Lower leg skin (tissue), 3 donors: ENCODE data around the gene TSHZ2.

Experiments used
- CTCF ChIP-seq, 3 donors: fragments of 450-650 bp; IDR thresholded peaks; one replicate each; pipeline ENCODE4 v1.5.1; 2016; ENCODE audit warnings: antibody characterized with exemption in 3 of 3, mild to moderate bottlenecking in 3 of 3, moderate library complexity in 2 of 3
- POLR2A ChIP-seq, 2 donors: fragments of 450-650 bp; IDR thresholded peaks; one replicate each; pipeline ENCODE4 v1.6.1; 2016 to 2017; ENCODE audit warnings: antibody characterized with exemption in 2 of 2, mild to moderate bottlenecking in 1 of 2, moderate library complexity in 1 of 2

- no peak for TF ChIP-seq POLR2A (IDR thresholded peaks at IDR 0.05)
- TF ChIP-seq CTCF (IDR thresholded peaks at IDR 0.05): no peak
Measured at GRCh38 chr20:53264604-53265003, 292.4 kb downstream of the TSHZ2 start.
